A549 (cell line): ENCODE data around the gene ZBP1.

Source experiments
- CTCF ChIP-seq: fragments of >200 bp; sonication (Bioruptor Twin); formaldehyde crosslinking; IDR thresholded peaks from 3 replicates; pipeline ENCODE4 v1.5.1; 2016
- EHF ChIP-seq: fragments of 250-450 bp; sonication (Bioruptor Pico); IDR thresholded peaks from 2 replicates; pipeline ENCODE4 v1.5.0; 2020; ENCODE audit warnings: mild to moderate bottlenecking
- HDAC2 ChIP-seq: fragments of 200-600 bp; sonication (generic); IDR thresholded peaks from 2 replicates; pipeline ENCODE4 v1.6.1; 2016
- JUNB ChIP-seq: fragments of >200 bp; sonication (Bioruptor Twin); formaldehyde crosslinking; IDR thresholded peaks from 2 replicates; pipeline ENCODE4 v1.6.1; 2016
- MAX ChIP-seq: IDR thresholded peaks from 2 replicates; pipeline ENCODE4 v1.6.1; 2012
- MYC ChIP-seq: IDR thresholded peaks from 2 replicates; pipeline ENCODE4 v1.6.1; 2012; ENCODE audit warnings: mild to moderate bottlenecking, inconsistent platforms, low read length, improper control_type of control experiment, borderline replicate concordance
- POLR2A ChIP-seq: IDR thresholded peaks from 2 replicates; pipeline ENCODE4 v1.6.1; 2012; ENCODE audit warnings: mild to moderate bottlenecking, low read length
- REST ChIP-seq: fragments of 200-600 bp; sonication (generic); IDR thresholded peaks from 2 replicates; pipeline ENCODE4 v1.6.1; 2016; ENCODE audit warnings: antibody characterized with exemption, mild to moderate bottlenecking, moderate library complexity
- RNF2 ChIP-seq: fragments of 200-600 bp; sonication (generic); IDR thresholded peaks from 2 replicates; pipeline ENCODE4 v1.6.1; 2016; ENCODE audit warnings: low read depth, mild to moderate bottlenecking, antibody characterized with exemption, moderate library complexity, borderline replicate concordance
- USF2 ChIP-seq: fragments of 450-650 bp; IDR thresholded peaks from 2 replicates; pipeline ENCODE4 v1.6.1; 2014; ENCODE audit warnings: antibody characterized with exemption

- TF ChIP-seq EHF (CRISPR knock-in tag): no peak
- TF ChIP-seq RNF2: no peak
- TF ChIP-seq MAX: no peak; the same call in 1 of the 2 replicates
- TF ChIP-seq CTCF: no peak
- no peak for TF ChIP-seq USF2
- no peak for TF ChIP-seq REST
- TF ChIP-seq JUNB: no peak
- TF ChIP-seq POLR2A: no peak
- no peak for TF ChIP-seq MYC
- TF ChIP-seq HDAC2: no peak
Observed at GRCh38 chr20:57647006-57647932, 27.0 kb upstream of the ZBP1 start.
